ENCODE data around the gene EPHB1.

The EPHB1 gene

GRCh38 chr3:135099734-135100355 is 304.8 kb downstream of the EPHB1 start:
- Histone ChIP-seq H3K9me2 (ENCODE audit: low read depth, low read length) (no peaks in the 10 kb centered on the region), H3K9ac (ENCODE audit: low read length) (no peak overlapping the region), H3K9me3 (ENCODE audit: low read length) (no peaks in the 10 kb centered on the region), H3K27me3 (ENCODE audit: insufficient read depth, low read length) (no peaks in the 10 kb centered on the region), H3K36me3 (ENCODE audit: insufficient read depth, low read length) (no peaks in the 10 kb centered on the region), H2AFZ (ENCODE audit: low read length) (no peak overlapping the region), H3K4me2 (ENCODE audit: low read length) (no peak overlapping the region), H3F3A (ENCODE audit: insufficient read depth, low read length) (no peaks in the 10 kb centered on the region), H4K20me1 (ENCODE audit: insufficient read depth, low read length) (0 out of 2 replicates have a peak, but pooled peaks cover 2% of the 10 kb centered on the region), H3K27ac (ENCODE audit: low read depth, low read length, poor library complexity, severe bottlenecking) (no peak overlapping the region), H3K79me2 (ENCODE audit: insufficient read depth, low read length) (no peaks in the 10 kb centered on the region), H3K4me1 (ENCODE audit: insufficient read depth, low read length, severe bottlenecking) (no peaks in the 10 kb centered on the region), H3K4me3 (ENCODE audit: low read depth, low read length, poor library complexity, severe bottlenecking) (no peak overlapping the region)
- TF ChIP-seq CTCF (IDR thresholded peaks at IDR 0.05; ENCODE audit: low read length): no peak
- no peak for TF ChIP-seq EZH2 (IDR thresholded peaks at IDR 0.05; ENCODE audit: borderline replicate concordance, low read length)

DNA sequence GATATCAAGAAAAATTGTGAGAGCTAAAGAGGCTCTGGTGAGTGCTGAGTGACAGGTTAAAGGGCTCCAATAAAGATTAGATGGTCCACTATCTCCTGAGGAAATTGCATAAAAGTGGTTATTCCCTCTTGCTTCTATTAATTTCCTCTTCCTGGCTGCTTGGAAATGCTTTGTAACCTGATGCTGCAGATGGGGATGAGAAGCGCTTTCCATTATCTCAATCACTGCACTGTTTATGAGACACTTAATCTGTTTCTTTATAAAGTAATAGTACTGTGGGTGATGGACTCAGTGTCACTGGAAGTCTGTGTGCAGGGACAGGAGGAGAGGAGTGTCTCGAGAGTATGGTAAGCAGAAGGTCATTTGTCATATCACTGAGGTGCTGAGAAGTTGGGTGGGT is 305.3 kb downstream of the EPHB1 start:
- TF ChIP-seq EZH2 (IDR thresholded peaks at IDR 0.05; ENCODE audit: borderline replicate concordance, low read length) (no peak), CTCF (IDR thresholded peaks at IDR 0.05; ENCODE audit: low read length) (no peak)
- no peaks in the 10 kb centered on the region for H3K9me3 ChIP-seq (ENCODE audit: low read length)
- no peak overlapping the region for H3K27ac ChIP-seq (ENCODE audit: low read depth, low read length, poor library complexity, severe bottlenecking)
- no peaks in the 10 kb centered on the region for H3K79me2 ChIP-seq (ENCODE audit: insufficient read depth, low read length)
- H4K20me1 ChIP-seq (ENCODE audit: insufficient read depth, low read length): 0 out of 2 replicates have a peak, but pooled peaks cover 2% of the 10 kb centered on the region
- H3K4me2 ChIP-seq (ENCODE audit: low read length): no peak overlapping the region
- H3K4me3 ChIP-seq (ENCODE audit: low read depth, low read length, poor library complexity, severe bottlenecking): no peak overlapping the region
- no peaks in the 10 kb centered on the region for H3K27me3 ChIP-seq (ENCODE audit: insufficient read depth, low read length)
- no peaks in the 10 kb centered on the region for H3K9me2 ChIP-seq (ENCODE audit: low read depth, low read length)
- no peaks in the 10 kb centered on the region for H3F3A ChIP-seq (ENCODE audit: insufficient read depth, low read length)
- no peak overlapping the region for H2AFZ ChIP-seq (ENCODE audit: low read length)
- no peaks in the 10 kb centered on the region for H3K36me3 ChIP-seq (ENCODE audit: insufficient read depth, low read length)
- no peaks in the 10 kb centered on the region for H3K4me1 ChIP-seq (ENCODE audit: insufficient read depth, low read length, severe bottlenecking)
- no peak overlapping the region for H3K9ac ChIP-seq (ENCODE audit: low read length)

DNA sequence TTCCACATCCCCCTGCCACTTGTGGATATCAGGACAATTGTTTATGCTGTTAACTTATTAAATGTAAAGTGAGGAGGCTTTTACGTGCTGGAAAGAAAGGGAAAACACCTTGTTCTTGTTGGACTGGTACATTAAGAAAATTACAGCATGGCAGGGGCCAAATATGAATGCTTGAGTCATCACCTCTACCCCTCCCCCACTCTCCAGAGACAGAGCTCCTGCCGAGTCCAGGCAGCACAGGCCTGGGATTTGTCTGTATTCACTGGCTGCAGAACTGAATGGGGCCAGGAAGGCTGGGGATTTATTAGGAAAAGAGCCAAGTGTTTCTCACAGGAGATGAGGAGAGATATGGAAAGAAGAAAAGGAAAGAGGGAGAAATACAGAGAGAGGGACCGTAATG is 308.9 kb downstream of the EPHB1 start:
- H3F3A ChIP-seq (ENCODE audit: insufficient read depth, low read length): no peaks in the 10 kb centered on the region
- no peak overlapping the region for H3K4me2 ChIP-seq (ENCODE audit: low read length)
- H3K9ac ChIP-seq (ENCODE audit: low read length): no peak overlapping the region
- no peak overlapping the region for H3K4me3 ChIP-seq (ENCODE audit: low read depth, low read length, poor library complexity, severe bottlenecking)
- no peaks in the 10 kb centered on the region for H3K27me3 ChIP-seq (ENCODE audit: insufficient read depth, low read length)
- no peak for TF ChIP-seq EZH2 (IDR thresholded peaks at IDR 0.05; ENCODE audit: borderline replicate concordance, low read length)
- TF ChIP-seq CTCF (IDR thresholded peaks at IDR 0.05; ENCODE audit: low read length): no peak
- H4K20me1 ChIP-seq (ENCODE audit: insufficient read depth, low read length): no peaks in the 10 kb centered on the region
- no peak overlapping the region for H2AFZ ChIP-seq (ENCODE audit: low read length)
- no peaks in the 10 kb centered on the region for H3K4me1 ChIP-seq (ENCODE audit: insufficient read depth, low read length, severe bottlenecking)
- H3K9me3 ChIP-seq (ENCODE audit: low read length): no peaks in the 10 kb centered on the region
- H3K79me2 ChIP-seq (ENCODE audit: insufficient read depth, low read length): no peaks in the 10 kb centered on the region
- no peak overlapping the region for H3K27ac ChIP-seq (ENCODE audit: low read depth, low read length, poor library complexity, severe bottlenecking)
- no peaks in the 10 kb centered on the region for H3K36me3 ChIP-seq (ENCODE audit: insufficient read depth, low read length)
- no peaks in the 10 kb centered on the region for H3K9me2 ChIP-seq (ENCODE audit: low read depth, low read length)
